Middle frontal gyrus (tissue), 1 donor: ENCODE measurements around the gene MPHOSPH10.
"Not testable (repeated sequence)": the region's sequence is repeated elsewhere in the genome, so short reads cannot be mapped to it uniquely, and the experiment has no call there.

ENCODE experiments used
- DNase-seq: peaks from one replicate; pipeline ENCODE4 v3.0.0-alpha.2; 2015; ENCODE audit warnings: low spot score; ENCODE audit errors: extremely low spot score

Gene MPHOSPH10

DNA sequence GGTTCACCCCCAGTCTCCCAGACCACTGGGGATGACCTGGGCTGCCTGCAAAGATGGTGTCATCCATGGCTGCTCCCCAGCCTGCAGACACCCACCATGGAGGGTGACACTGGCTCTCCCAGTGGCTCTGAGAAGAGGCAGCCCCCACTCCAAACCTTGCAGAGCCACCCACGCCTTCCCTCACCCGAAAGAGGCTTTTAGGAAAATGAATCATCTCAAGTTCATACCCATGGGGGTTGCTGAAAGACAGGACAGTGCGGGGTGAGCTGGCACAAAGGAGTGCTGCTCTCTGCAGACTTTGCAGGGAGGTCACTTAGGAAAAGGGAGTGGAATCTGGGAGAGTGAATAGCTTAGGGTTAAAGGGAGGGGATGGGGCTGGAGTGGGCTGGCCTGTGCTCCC, 36.4 kb downstream of the MPHOSPH10 start:
- no peak for DNase-seq

- no peak for DNase-seq
Observed at GRCh38 chr2:71173096-71173495, 42.7 kb downstream of the MPHOSPH10 start.

DNA sequence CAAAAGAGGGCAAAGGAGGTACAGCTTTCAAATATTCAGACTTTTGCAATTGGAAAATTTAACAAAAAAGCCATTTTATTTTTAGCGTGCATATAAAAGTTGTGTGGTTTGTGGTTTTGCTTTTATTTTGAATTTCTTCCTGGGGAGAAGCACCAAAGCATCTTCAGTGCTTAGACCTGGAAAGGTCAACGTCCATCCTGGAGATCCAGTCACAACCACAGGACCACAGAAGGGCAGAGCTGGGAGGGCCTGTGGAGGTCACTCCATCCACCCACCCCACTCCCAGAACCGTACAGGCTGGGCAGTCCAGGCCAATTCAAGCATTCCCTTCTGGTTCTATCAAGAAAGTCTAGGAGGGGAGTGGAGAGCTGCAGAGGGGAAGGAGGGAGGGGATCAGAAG, 43.8 kb downstream of the MPHOSPH10 start:
- DNase-seq = no peak

- DNase-seq = not testable (repeated sequence)
Observed at GRCh38 chr2:71178836-71179235, 48.4 kb downstream of the MPHOSPH10 start.

GRCh38 chr2:71181316-71181715, 50.9 kb downstream of the MPHOSPH10 start:
- no peak for DNase-seq

GRCh38 chr2:71183306-71184115, 53.1 kb downstream of the MPHOSPH10 start:
- DNase-seq = not testable (repeated sequence)

- DNase-seq = no peak
Observed at GRCh38 chr2:71186973-71187372, 56.5 kb downstream of the MPHOSPH10 start.

DNA sequence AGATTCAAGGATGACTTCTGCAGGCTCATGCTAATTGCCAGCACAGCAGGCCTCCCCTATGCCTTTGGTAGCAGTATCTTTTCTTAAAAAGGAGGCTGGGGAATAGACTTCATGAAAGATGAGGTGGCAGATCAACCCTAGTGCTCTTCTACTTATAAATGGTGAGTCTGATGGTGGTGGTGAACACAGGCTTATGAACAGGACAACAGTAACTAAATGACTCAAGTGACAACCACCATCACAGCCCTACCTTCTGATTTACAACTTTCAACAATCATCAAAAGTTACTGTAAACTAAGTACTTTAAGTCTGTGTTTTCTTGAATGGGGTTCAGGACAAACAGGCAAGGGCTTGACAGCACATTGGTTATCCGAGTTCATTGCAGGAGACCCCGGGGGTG, 57.2 kb downstream of the MPHOSPH10 start:
- no peak for DNase-seq

- DNase-seq = no peak
Observed at GRCh38 chr2:71190656-71191569, 60.5 kb downstream of the MPHOSPH10 start.

GRCh38 chr2:71191570-71191943, 61.1 kb downstream of the MPHOSPH10 start:
- no peak for DNase-seq
